ENCODE data around the gene SPECC1L. TPM values are rescaled to one million over a fixed set of nuclear protein-coding genes. Genes with fewer than 3 reads are reported as not detected.
A peak's percentile ranks its signal among the peaks of the same experiment; 100 is the strongest.
"Not testable (repeated sequence)": the region's sequence is repeated elsewhere in the genome, so short reads cannot be mapped to it uniquely, and the experiment has no call there.

The SPECC1L gene
- total and polyA plus RNA-seq, 10 of the 15 experiments (the other 5 are each of a cell fraction or from before 2014, with no cell fraction given) = 1.9 to 40.6 (median 19.1) TPM

- no peak for DNase-seq (ENCODE audit: low read depth, low spot score)
- no peak for TF ChIP-seq GABPA (IDR thresholded peaks at IDR 0.05; ENCODE audit: low read depth)
- CTCF ChIA-PET = no interaction called here
Observed at GRCh38 chr22:24265734-24266133, 4.9 kb upstream of the SPECC1L start.

GRCh38 chr22:24266495-24266894, 4.1 kb upstream of the SPECC1L start:
- FAIRE-seq; H3K9me3 ChIP-seq (replicated peaks; ENCODE audit: control insufficient read depth, insufficient read depth, low read length); DNase-seq (ENCODE audit: low read depth, low spot score); H3K27me3 ChIP-seq (replicated peaks in 1 of 2; ENCODE audit: control insufficient read depth in 2 of 2, insufficient read depth in 2 of 2, low read length in 1 of 2); H4K20me1 ChIP-seq (ENCODE audit: control insufficient read depth, insufficient read depth); ATAC-seq; H3K9ac ChIP-seq (ENCODE audit: control insufficient read depth, insufficient read depth, low read length); POLR2A ChIA-PET; H3K4me2 ChIP-seq (ENCODE audit: control insufficient read depth, insufficient read depth); intact Hi-C loops (cut with micrococcal nuclease; ENCODE audit: unreplicated experiment); SMC1A ChIA-PET (ENCODE audit: uncharacterized antibody, unreplicated experiment); H2AFZ ChIP-seq (ENCODE audit: control insufficient read depth, low read depth, low read length); in situ Hi-C loops (cut with MboI); H3K4me1 ChIP-seq (ENCODE audit: control insufficient read depth, insufficient read depth, low read length); BruUV-seq (replicated peaks); RAD21 ChIA-PET (ENCODE audit: unreplicated experiment); H3K4me3 ChIP-seq; H3K36me3 ChIP-seq (ENCODE audit: control insufficient read depth in 2 of 2, insufficient read depth in 2 of 2, low read length in 1 of 2); H3K27ac ChIP-seq (ENCODE audit: control insufficient read depth, insufficient read depth); H3K79me2 ChIP-seq (ENCODE audit: control insufficient read depth, insufficient read depth, low read length); CTCF ChIA-PET: not testable (repeated sequence)
- 90% methylated on average over 6 of the region's 6 CpGs for WGBS (ENCODE audit: insufficient coverage, insufficient replicate concordance, low lambda C conversion rate, missing lambda C conversion rate)

More at GRCh38 chr22:24265734-24266133, 4.9 kb upstream of the SPECC1L start:
- Histone ChIP-seq H2AFZ (ENCODE audit: control insufficient read depth, low read depth, low read length) (peak overlapping the region; percentile 37; the same call in 1 of the 2 replicates), H3K9ac (ENCODE audit: control insufficient read depth, insufficient read depth, low read length) (no peak overlapping the region), H3K36me3 (ENCODE audit: control insufficient read depth in 2 of 2, insufficient read depth in 2 of 2, low read length in 1 of 2) (no peaks in the 10 kb centered on the region), H4K20me1 (ENCODE audit: control insufficient read depth, insufficient read depth) (no peaks in the 10 kb centered on the region), H3K4me3 (no peak overlapping the region), H3K4me2 (ENCODE audit: control insufficient read depth, insufficient read depth) (no peak overlapping the region), H3K9me3 (replicated peaks; ENCODE audit: control insufficient read depth, insufficient read depth, low read length) (no peaks in the 10 kb centered on the region), H3K27me3 (replicated peaks in 1 of 2; ENCODE audit: control insufficient read depth in 2 of 2, insufficient read depth in 2 of 2, low read length in 1 of 2) (no peaks in the 10 kb centered on the region), H3K4me1 (ENCODE audit: control insufficient read depth, insufficient read depth, low read length) (peaks cover 4% of the 10 kb centered on the region; the same call in 1 of the 2 replicates), H3K79me2 (ENCODE audit: control insufficient read depth, insufficient read depth, low read length) (peaks cover under 1% of the 10 kb centered on the region), H3K27ac (ENCODE audit: control insufficient read depth, insufficient read depth) (no peak overlapping the region)
- intact Hi-C loops (cut with micrococcal nuclease; ENCODE audit: unreplicated experiment) (no loop called here), in situ Hi-C loops (cut with MboI) (no loop called here)
- no TSS peak for BruUV-seq (replicated peaks)
- ChIA-PET SMC1A (ENCODE audit: uncharacterized antibody, unreplicated experiment) (no interaction called here), RAD21 (ENCODE audit: unreplicated experiment) (no interaction called here), POLR2A (no interaction called here)
- no peak for ATAC-seq
- FAIRE-seq = no peak
